Measurements from ENCODE around the gene CEP95.

GRCh38 chr17:64488301-64488700 is 18.5 kb upstream of the CEP95 start:
- TF ChIP-seq ZNF2 (tag by site-specific recombination; IDR thresholded peaks at IDR 0.05) (no peak), ZXDB (tag by site-specific recombination; IDR thresholded peaks at IDR 0.05) (no peak), ZNF530 (tag by site-specific recombination; IDR thresholded peaks at IDR 0.05; ENCODE audit: low read depth) (no peak), ZNF157 (tag by site-specific recombination; IDR thresholded peaks at IDR 0.05) (no peak), REST (tag by site-specific recombination; IDR thresholded peaks at IDR 0.05) (no peak), ZNF785 (tag by site-specific recombination; IDR thresholded peaks at IDR 0.05) (no peak), ZNF692 (tag by site-specific recombination; IDR thresholded peaks at IDR 0.05) (no peak), YY2 (tag by site-specific recombination; IDR thresholded peaks at IDR 0.05) (no peak), ZNF146 (tag by site-specific recombination; IDR thresholded peaks at IDR 0.05) (no peak), SP2 (tag by site-specific recombination; IDR thresholded peaks at IDR 0.05) (no peak), ZNF140 (tag by site-specific recombination; IDR thresholded peaks at IDR 0.05) (no peak), ZNF10 (tag by site-specific recombination; IDR thresholded peaks at IDR 0.05) (no peak)
- TF ChIP-seq, protein P1, sequence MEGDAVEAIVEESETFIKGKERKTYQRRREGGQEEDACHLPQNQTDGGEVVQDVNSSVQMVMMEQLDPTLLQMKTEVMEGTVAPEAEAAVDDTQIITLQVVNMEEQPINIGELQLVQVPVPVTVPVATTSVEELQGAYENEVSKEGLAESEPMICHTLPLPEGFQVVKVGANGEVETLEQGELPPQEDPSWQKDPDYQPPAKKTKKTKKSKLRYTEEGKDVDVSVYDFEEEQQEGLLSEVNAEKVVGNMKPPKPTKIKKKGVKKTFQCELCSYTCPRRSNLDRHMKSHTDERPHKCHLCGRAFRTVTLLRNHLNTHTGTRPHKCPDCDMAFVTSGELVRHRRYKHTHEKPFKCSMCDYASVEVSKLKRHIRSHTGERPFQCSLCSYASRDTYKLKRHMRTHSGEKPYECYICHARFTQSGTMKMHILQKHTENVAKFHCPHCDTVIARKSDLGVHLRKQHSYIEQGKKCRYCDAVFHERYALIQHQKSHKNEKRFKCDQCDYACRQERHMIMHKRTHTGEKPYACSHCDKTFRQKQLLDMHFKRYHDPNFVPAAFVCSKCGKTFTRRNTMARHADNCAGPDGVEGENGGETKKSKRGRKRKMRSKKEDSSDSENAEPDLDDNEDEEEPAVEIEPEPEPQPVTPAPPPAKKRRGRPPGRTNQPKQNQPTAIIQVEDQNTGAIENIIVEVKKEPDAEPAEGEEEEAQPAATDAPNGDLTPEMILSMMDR (tag by site-specific recombination; IDR thresholded peaks at IDR 0.05) = no peak
- TF ChIP-seq, protein P2, sequence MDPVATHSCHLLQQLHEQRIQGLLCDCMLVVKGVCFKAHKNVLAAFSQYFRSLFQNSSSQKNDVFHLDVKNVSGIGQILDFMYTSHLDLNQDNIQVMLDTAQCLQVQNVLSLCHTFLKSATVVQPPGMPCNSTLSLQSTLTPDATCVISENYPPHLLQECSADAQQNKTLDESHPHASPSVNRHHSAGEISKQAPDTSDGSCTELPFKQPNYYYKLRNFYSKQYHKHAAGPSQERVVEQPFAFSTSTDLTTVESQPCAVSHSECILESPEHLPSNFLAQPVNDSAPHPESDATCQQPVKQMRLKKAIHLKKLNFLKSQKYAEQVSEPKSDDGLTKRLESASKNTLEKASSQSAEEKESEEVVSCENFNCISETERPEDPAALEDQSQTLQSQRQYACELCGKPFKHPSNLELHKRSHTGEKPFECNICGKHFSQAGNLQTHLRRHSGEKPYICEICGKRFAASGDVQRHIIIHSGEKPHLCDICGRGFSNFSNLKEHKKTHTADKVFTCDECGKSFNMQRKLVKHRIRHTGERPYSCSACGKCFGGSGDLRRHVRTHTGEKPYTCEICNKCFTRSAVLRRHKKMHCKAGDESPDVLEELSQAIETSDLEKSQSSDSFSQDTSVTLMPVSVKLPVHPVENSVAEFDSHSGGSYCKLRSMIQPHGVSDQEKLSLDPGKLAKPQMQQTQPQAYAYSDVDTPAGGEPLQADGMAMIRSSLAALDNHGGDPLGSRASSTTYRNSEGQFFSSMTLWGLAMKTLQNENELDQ (tag by site-specific recombination; IDR thresholded peaks at IDR 0.05; ENCODE audit: low read depth) = no peak
